H1 (cell line): Measurements from ENCODE around the gene EPHA10. TPM values are rescaled to one million over a fixed set of nuclear protein-coding genes. Genes with fewer than 3 reads are reported as not detected.

ENCODE experiments used
- CTCF ChIA-PET: fragments of 300-600 bp; sonication (Branson Sonifier 250); formaldehyde crosslinking; loops from one replicate; lab custom pipeline; 2021; ENCODE audit not compliant: partially characterized antibody; lab: Charles Lee
- POLR2A ChIA-PET: fragments of 300-600 bp; sonication (Branson Sonifier 250); formaldehyde crosslinking; loops from one replicate; lab custom pipeline; 2021; ENCODE audit warnings: inconsistent platforms; ENCODE audit not compliant: partially characterized antibody; lab: Charles Lee
- DNase-seq, 2 experiments: peaks; one replicate each; pipeline versions ENCODE4 v3.0.0 to v3.0.0-alpha.2; 2010 to 2022; ENCODE audit warnings: low spot score in 2 of 2, low read depth in 1 of 2, mixed read lengths in 1 of 2
- FAIRE-seq: peaks from 2 replicates; lab custom pipeline; 2011; peaks lifted over from hg19 to GRCh38; lab: Jason Lieb, UNC
- H2AFZ ChIP-seq: 2 replicates; pipeline ENCODE4 v1.8.1; 2012; ENCODE audit warnings: low read length, inconsistent platforms
- H2AK5ac ChIP-seq: 2 replicates; pipeline ENCODE4 v1.6.1; 2013; ENCODE audit warnings: low read depth, low read length
- H2BK120ac ChIP-seq: replicated peaks from 2 replicates; pipeline ENCODE3; 2013; ENCODE audit warnings: low read depth, low read length, inconsistent platforms
- H2BK12ac ChIP-seq: 2 replicates; pipeline ENCODE4 v1.6.1; 2013; ENCODE audit warnings: low read depth, low read length
- H2BK15ac ChIP-seq: 2 replicates; pipeline ENCODE4 v1.6.1; 2013; ENCODE audit warnings: low read length
- H2BK20ac ChIP-seq: 2 replicates; pipeline ENCODE4 v1.6.1; 2013; ENCODE audit warnings: low read length
- H2BK5ac ChIP-seq: 2 replicates; pipeline ENCODE4 v1.6.1; 2013; ENCODE audit warnings: low read depth, low read length
- H3K14ac ChIP-seq: 2 replicates; pipeline ENCODE4 v1.6.1; 2013; ENCODE audit warnings: inconsistent platforms; ENCODE audit not compliant: insufficient read length
- H3K18ac ChIP-seq: 2 replicates; pipeline ENCODE4 v1.6.1; 2013; ENCODE audit warnings: low read length; ENCODE audit errors: extremely low read depth
- H3K23ac ChIP-seq: 2 replicates; pipeline ENCODE4 v1.6.1; 2013; ENCODE audit warnings: inconsistent platforms; ENCODE audit not compliant: insufficient read length
- H3K23me2 ChIP-seq: 2 replicates; pipeline ENCODE4 v1.6.1; 2013; ENCODE audit warnings: low read depth, low read length
- H3K27ac ChIP-seq: 2 replicates; pipeline ENCODE4 v1.6.1; 2011; ENCODE audit warnings: low read depth, low read length, inconsistent platforms
- H3K27me3 ChIP-seq, 4 experiments: replicated peaks in 1 of 4; 1 replicate in 1 of 4; 2 replicates in 3 of 4; pipeline versions ENCODE4 v1.6.1 to v1.8.1; 2011 to 2013; ENCODE audit warnings: low read length in 3 of 4, mild to moderate bottlenecking in 3 of 4, inconsistent platforms in 2 of 4, mixed read lengths in 2 of 4, moderate library complexity in 1 of 4; ENCODE audit not compliant: control insufficient read depth in 3 of 4, insufficient read depth in 3 of 4; ENCODE audit errors: extremely low read depth in 1 of 4
- H3K36me3 ChIP-seq, 4 experiments: 2 replicates each; pipeline versions ENCODE4 v1.6.1 to v1.8.1; 2011 to 2013; ENCODE audit warnings: mild to moderate bottlenecking in 4 of 4, low read length in 3 of 4, moderate library complexity in 2 of 4, control low read depth in 1 of 4, inconsistent platforms in 1 of 4; ENCODE audit not compliant: insufficient read depth in 4 of 4, control insufficient read depth in 2 of 4
- H3K4ac ChIP-seq: replicated peaks from 2 replicates; pipeline ENCODE3; 2013; ENCODE audit warnings: low read length, low read depth, mixed read lengths, inconsistent platforms; ENCODE audit not compliant: insufficient read length
- H3K4me1 ChIP-seq, 4 experiments: replicated peaks in 1 of 4; 1 replicate in 1 of 4; 2 replicates in 3 of 4; pipeline versions ENCODE4 v1.6.1 to v1.8.1; 2011 to 2013; ENCODE audit warnings: low read length in 3 of 4, inconsistent platforms in 2 of 4, mixed read lengths in 1 of 4; ENCODE audit not compliant: insufficient read depth in 4 of 4, control insufficient read depth in 3 of 4
- H3K4me2 ChIP-seq, 2 experiments: 2 replicates each; pipeline versions ENCODE4 v1.6.1 to v1.8.1; 2011 to 2013; ENCODE audit warnings: low read depth in 2 of 2, low read length in 2 of 2, control low read depth in 1 of 2, inconsistent platforms in 1 of 2, mild to moderate bottlenecking in 1 of 2; ENCODE audit not compliant: insufficient read depth in 1 of 2
- H3K4me3 ChIP-seq, 4 experiments: fragments of 200-600, 300-600 bp in 1 of 4; sonication (generic), shearing (Covaris generic), sonication (Bioruptor Twin) in 1 of 4; 2 replicates each; pipeline versions ENCODE4 v1.5.1 to v1.8.1; 2011 to 2016; ENCODE audit warnings: low read length in 4 of 4, low read depth in 3 of 4, control low read depth in 2 of 4, inconsistent platforms in 2 of 4, mild to moderate bottlenecking in 2 of 4, mixed read lengths in 1 of 4, moderate library complexity in 1 of 4; ENCODE audit not compliant: insufficient read depth in 2 of 4; ENCODE audit errors: extremely low read depth in 1 of 4
- H3K56ac ChIP-seq: replicated peaks from 2 replicates; pipeline ENCODE3; 2013; ENCODE audit warnings: low read depth, mild to moderate bottlenecking, mixed read lengths, low read length, inconsistent platforms; ENCODE audit not compliant: insufficient read length
- H3K79me1 ChIP-seq: 2 replicates; pipeline ENCODE4 v1.6.1; 2013; ENCODE audit warnings: low read depth, low read length, control low read depth
- H3K79me2 ChIP-seq, 2 experiments: 2 replicates each; pipeline versions ENCODE4 v1.6.1 to v1.8.1; 2012 to 2013; ENCODE audit warnings: low read length in 2 of 2, mild to moderate bottlenecking in 2 of 2, inconsistent platforms in 1 of 2; ENCODE audit not compliant: insufficient read depth in 2 of 2, control insufficient read depth in 1 of 2
- H3K9ac ChIP-seq, 4 experiments: replicated peaks in 1 of 4; 1 replicate in 1 of 4; 2 replicates in 3 of 4; pipeline versions ENCODE4 v1.6.1 to v1.8.1; 2011 to 2013; ENCODE audit warnings: low read depth in 3 of 4, low read length in 3 of 4, control low read depth in 2 of 4, mild to moderate bottlenecking in 2 of 4, moderate library complexity in 2 of 4, inconsistent platforms in 1 of 4; ENCODE audit errors: extremely low read depth in 1 of 4
- H3K9me3 ChIP-seq, 2 experiments: 2 replicates each; pipeline versions ENCODE4 v1.6.1 to v1.8.1; 2012 to 2013; ENCODE audit warnings: mild to moderate bottlenecking in 2 of 2, moderate library complexity in 2 of 2, control low read depth in 1 of 2, inconsistent platforms in 1 of 2, low read depth in 1 of 2, low read length in 1 of 2, mixed read lengths in 1 of 2; ENCODE audit not compliant: insufficient read depth in 2 of 2
- H4K20me1 ChIP-seq, 2 experiments: replicated peaks in 1 of 2; 2 replicates each; pipeline versions ENCODE3 to v1.8.1; 2011 to 2013; ENCODE audit warnings: inconsistent platforms in 2 of 2, low read length in 2 of 2, mild to moderate bottlenecking in 1 of 2; ENCODE audit not compliant: insufficient read depth in 2 of 2, control insufficient read depth in 1 of 2
- H4K5ac ChIP-seq: 2 replicates; pipeline ENCODE4 v1.6.1; 2013; ENCODE audit warnings: low read length, low read depth, mixed read lengths, inconsistent platforms; ENCODE audit not compliant: insufficient read length
- H4K8ac ChIP-seq: 2 replicates; pipeline ENCODE4 v1.8.0; 2013; ENCODE audit warnings: mild to moderate bottlenecking, moderate library complexity, low read length, inconsistent platforms; ENCODE audit not compliant: insufficient read depth; ENCODE audit errors: extremely low read depth
- H4K91ac ChIP-seq: replicated peaks from 2 replicates; pipeline ENCODE3; 2013; ENCODE audit warnings: low read length, mixed read lengths, inconsistent platforms; ENCODE audit not compliant: insufficient read length
- BACH1 ChIP-seq: IDR thresholded peaks from 2 replicates; pipeline ENCODE4 v1.6.1; 2012; ENCODE audit warnings: low read length, improper control_type of control experiment
- EGR1 ChIP-seq: IDR thresholded peaks from 2 replicates; pipeline ENCODE4 v1.6.1; 2011; ENCODE audit warnings: low read depth, low read length, borderline replicate concordance
- RAD21 ChIP-seq, 2 experiments: IDR thresholded peaks in 1 of 2; conservative IDR thresholded peaks in 1 of 2; 2 replicates each; pipeline ENCODE4 v1.6.1; 2011; ENCODE audit warnings: low read depth in 2 of 2, low read length in 2 of 2, improper control_type of control experiment in 1 of 2, inconsistent platforms in 1 of 2, mild to moderate bottlenecking in 1 of 2, moderate library complexity in 1 of 2
- SP2 ChIP-seq: IDR thresholded peaks from 2 replicates; pipeline ENCODE4 v1.6.1; 2012; ENCODE audit warnings: mild to moderate bottlenecking, low read length, inconsistent platforms
- TEAD4 ChIP-seq: IDR thresholded peaks from 2 replicates; pipeline ENCODE4 v1.6.1; 2012; ENCODE audit warnings: low read depth, low read length, inconsistent platforms, mixed read lengths
- YY1 ChIP-seq: IDR thresholded peaks from 2 replicates; pipeline ENCODE4 v1.6.1; 2011; ENCODE audit warnings: low read depth, mild to moderate bottlenecking, low read length
- ZNF274 ChIP-seq: IDR thresholded peaks from 2 replicates; pipeline ENCODE4 v1.7.0; 2012; ENCODE audit warnings: low read length, borderline replicate concordance; ENCODE audit errors: extremely low read depth
- WGBS, 2 experiments: shearing (Covaris generic) in 1 of 2; methylation state at CpG; one replicate each; pipeline versions ENCODE4 v1.1.6 to v1.1.7; 2013 to 2015; ENCODE audit warnings: low lambda C conversion rate in 2 of 2, mixed read lengths in 2 of 2, inconsistent platforms in 1 of 2, low coverage in 1 of 2, missing lambda C conversion rate in 1 of 2; ENCODE audit not compliant: insufficient replicate concordance in 2 of 2, insufficient coverage in 1 of 2, insufficient read length in 1 of 2; ENCODE audit errors: extremely low coverage in 1 of 2, missing lambda C conversion rate in 1 of 2; 5-methylcytosine and 5-hydroxymethylcytosine counted together
- polyA plus RNA-seq, 7 experiments: library from polyadenylated mRNA; depleted of rRNA in 3 of 7; stranded (reverse) in 5 of 7; unstranded in 2 of 7; fragments of >200 nt in 5 of 7; fragments of 200-250 nt in 2 of 7; gene quantifications; 1 replicate in 5 of 7; 2 replicates in 1 of 7; 4 replicates in 1 of 7; pipeline versions ENCODE4 v1.2.1 to v1.2.3, GENCODE V29; 2011 to 2013; ENCODE audit warnings: missing spikeins in 2 of 7, mixed read lengths in 2 of 7
- total RNA-seq: library from RNA; stranded (reverse); fragmentation: NEBNext Ultra II Directional; extraction: Animal tissue kit (Norgen Biotek cat#: 25700); gene quantifications from 2 replicates; pipeline ENCODE4 v1.2.1, GENCODE V29; 2021
- TF ChIP-seq, protein P1 (sequence below): IDR thresholded peaks from 2 replicates; pipeline ENCODE4 v1.6.1; 2012; ENCODE audit warnings: inconsistent platforms

Gene EPHA10
- total and polyA plus RNA-seq, 2 of the 8 experiments (the other 6 are each of a cell fraction or from before 2014, with no cell fraction given), result 0.54 to 1.0 TPM

DNA sequence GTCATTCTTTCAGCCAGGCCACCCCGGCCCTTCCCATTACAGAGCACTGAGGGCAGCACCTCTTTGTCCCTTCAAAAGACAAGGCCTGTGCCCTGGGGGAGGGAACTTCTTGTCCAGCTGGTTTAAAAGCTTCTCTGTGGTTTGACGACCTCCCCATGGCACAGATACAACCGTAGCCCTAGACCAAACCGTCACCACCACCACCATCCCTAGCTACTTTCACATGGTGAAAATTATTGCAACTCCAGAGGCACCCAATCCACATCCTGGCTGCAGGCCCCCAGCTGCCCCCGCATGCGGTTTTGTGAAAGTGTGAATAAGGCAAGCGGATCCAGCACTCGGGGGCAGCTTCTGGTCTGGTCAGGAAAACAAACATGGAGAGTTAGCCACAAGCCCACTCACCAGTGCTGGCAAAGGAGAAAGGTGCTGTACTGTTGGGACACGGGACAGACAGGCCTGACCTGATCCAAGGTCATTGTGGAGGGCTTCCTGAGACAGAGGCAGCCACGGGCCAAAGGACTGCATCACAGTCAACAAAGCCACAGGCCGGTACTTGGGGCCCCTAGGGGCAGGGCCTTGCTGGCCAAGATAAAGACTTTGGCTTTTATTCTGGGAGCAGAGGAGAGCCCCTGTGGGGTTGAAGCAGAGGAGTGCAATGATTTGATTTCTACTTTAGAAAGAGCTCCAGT lies 41.4 kb downstream of the EPHA10 start:
- H2BK20ac ChIP-seq, result no peak overlapping the region
- H4K5ac ChIP-seq, result no peak overlapping the region
- H4K20me1 ChIP-seq, result no peaks in the 10 kb centered on the region
- H3K23me2 ChIP-seq, result no peaks in the 10 kb centered on the region
- no peak for DNase-seq
- no peaks in the 10 kb centered on the region for H3K9me3 ChIP-seq
- H2AFZ ChIP-seq, result no peak overlapping the region
- no peak overlapping the region for H2BK15ac ChIP-seq
- H3K14ac ChIP-seq, result no peak overlapping the region
- H2BK12ac ChIP-seq, result no peak overlapping the region
- no peak overlapping the region for H3K4me2 ChIP-seq
- H2BK5ac ChIP-seq, result no peak overlapping the region
- H3K9ac ChIP-seq, result no peak overlapping the region
- H3K27me3 ChIP-seq, result no peaks in the 10 kb centered on the region
- no peaks in the 10 kb centered on the region for H3K36me3 ChIP-seq
- H3K4me1 ChIP-seq, result peaks cover 0 to 7% (median 4%) of the 10 kb centered on the region in 4 experiments; a peak in 3 of 7 replicates
- H2AK5ac ChIP-seq, result no peak overlapping the region
- no peak overlapping the region for H2BK120ac ChIP-seq
- POLR2A ChIA-PET, result no interaction called here
- TF ChIP-seq ZNF274, result no peak
- TF ChIP-seq RAD21 (IDR thresholded peaks at IDR 0.05 in 1 of 2, conservative IDR thresholded peaks at IDR 0.05 in 1 of 2; ENCODE audit: low read depth in 2 of 2, low read length in 2 of 2), result no peak
- TF ChIP-seq, protein P1, sequence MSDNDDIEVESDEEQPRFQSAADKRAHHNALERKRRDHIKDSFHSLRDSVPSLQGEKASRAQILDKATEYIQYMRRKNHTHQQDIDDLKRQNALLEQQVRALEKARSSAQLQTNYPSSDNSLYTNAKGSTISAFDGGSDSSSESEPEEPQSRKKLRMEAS, result no peak
- TF ChIP-seq TEAD4, result no peak
- TF ChIP-seq SP2, result no peak
- no peak for TF ChIP-seq EGR1
- no peak for TF ChIP-seq BACH1
- no peak for TF ChIP-seq YY1
- H3K23ac ChIP-seq, result no peak overlapping the region
- H4K91ac ChIP-seq, result peak overlapping the region; percentile 8
- no peaks in the 10 kb centered on the region for H3K79me1 ChIP-seq
- 82% methylated on average over 11 of the region's 11 CpGs; no CpG with 5 or more reads in 1 of the 2 experiments for WGBS, 2 experiments
- no peak overlapping the region for H3K27ac ChIP-seq
- no peak overlapping the region; the same call in 1 of the 2 replicates for H4K8ac ChIP-seq
- no peak overlapping the region for H3K4me3 ChIP-seq
- FAIRE-seq, result no peak
- CTCF ChIA-PET, result interaction anchor here (0.5 to 2.4 kb wide), 3 partner anchors 20 to 101 kb away, joined by 3 to 11 read pairs (median 3); partner anchors contain the start of gene EPHA10
- no peak overlapping the region for H3K4ac ChIP-seq
- no peak overlapping the region for H3K56ac ChIP-seq
- H3K79me2 ChIP-seq, result no peaks in the 10 kb centered on the region
- no peak overlapping the region for H3K18ac ChIP-seq
